ENCODE results near the gene CALML5.

CALML5 gene

DNA sequence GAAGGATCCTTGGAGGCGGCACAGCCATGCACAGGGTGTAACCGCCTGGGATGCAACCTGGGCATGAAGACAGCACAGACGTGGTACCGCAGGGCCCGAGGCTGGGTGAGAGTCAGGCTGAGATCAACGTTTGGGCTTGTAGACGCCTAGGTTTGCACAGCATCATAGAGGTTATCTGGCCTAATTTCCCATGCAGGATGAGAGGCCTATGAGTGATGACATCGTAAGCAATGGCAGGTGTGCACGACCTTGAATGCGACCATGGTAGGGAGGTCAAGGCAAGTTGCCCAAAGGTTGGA, 32.9 kb upstream of the CALML5 start:
- Histone ChIP-seq H3K4me3 (ENCODE audit: low read depth, low read length) (no peak overlapping the region), H3K27ac (no peak overlapping the region), H3K27me3 (replicated peaks) (no peaks in the 10 kb centered on the region), H3K36me3 (replicated peaks) (no peaks in the 10 kb centered on the region)
- in situ Hi-C loops (cut with HindIII; ENCODE audit: low pct_ligation_motif_present, low sequenced_read_pairs) = no loop called here
- no peak for TF ChIP-seq CTCF (IDR thresholded peaks at IDR 0.05; ENCODE audit: low read depth, low read length, missing control alignments)
- DNase-seq = no peak

DNA sequence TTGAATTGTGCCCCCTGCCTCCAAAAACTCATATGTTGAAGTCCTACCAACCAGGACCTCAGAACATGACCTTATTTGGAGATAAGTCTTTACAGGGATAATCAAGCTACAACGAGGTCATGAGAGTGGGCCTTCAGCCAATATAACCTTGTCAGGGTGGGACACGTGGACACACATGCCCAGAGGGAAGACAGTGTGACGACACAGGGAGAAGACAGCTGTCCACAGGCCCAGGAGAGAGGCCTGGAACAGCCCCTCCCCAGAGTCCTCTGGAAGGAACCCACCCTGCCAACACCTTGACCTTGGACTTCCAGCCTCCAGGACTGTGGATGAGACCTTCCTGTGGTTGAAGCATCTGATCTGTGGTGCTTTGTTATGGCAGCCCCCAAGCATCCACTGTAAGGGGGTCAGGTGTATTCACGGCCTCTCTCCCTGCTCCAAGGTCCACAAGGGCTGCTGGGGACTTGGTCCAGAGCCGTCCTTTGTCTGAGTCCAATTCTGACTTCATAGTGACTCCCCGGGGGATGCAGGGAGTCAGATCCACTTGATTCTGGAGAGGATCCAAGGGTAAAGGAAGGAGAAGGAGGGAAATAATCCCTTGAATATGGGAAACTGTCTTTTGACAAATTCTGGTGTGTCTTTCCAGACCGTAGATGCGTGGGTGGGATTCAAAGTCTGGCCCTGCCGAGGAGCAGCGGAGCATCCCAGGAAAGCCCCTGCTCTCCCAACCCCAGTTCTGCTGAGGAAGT, 32.4 kb upstream of the CALML5 start:
- no peaks in the 10 kb centered on the region for H3K36me3 ChIP-seq (replicated peaks)
- no peak for TF ChIP-seq CTCF (IDR thresholded peaks at IDR 0.05; ENCODE audit: low read depth, low read length, missing control alignments)
- no peak overlapping the region for H3K27ac ChIP-seq
- no peaks in the 10 kb centered on the region for H3K27me3 ChIP-seq (replicated peaks)
- in situ Hi-C loops (cut with HindIII; ENCODE audit: low pct_ligation_motif_present, low sequenced_read_pairs) = no loop called here
- no peak for DNase-seq
- H3K4me3 ChIP-seq (ENCODE audit: low read depth, low read length) = no peak overlapping the region

DNA sequence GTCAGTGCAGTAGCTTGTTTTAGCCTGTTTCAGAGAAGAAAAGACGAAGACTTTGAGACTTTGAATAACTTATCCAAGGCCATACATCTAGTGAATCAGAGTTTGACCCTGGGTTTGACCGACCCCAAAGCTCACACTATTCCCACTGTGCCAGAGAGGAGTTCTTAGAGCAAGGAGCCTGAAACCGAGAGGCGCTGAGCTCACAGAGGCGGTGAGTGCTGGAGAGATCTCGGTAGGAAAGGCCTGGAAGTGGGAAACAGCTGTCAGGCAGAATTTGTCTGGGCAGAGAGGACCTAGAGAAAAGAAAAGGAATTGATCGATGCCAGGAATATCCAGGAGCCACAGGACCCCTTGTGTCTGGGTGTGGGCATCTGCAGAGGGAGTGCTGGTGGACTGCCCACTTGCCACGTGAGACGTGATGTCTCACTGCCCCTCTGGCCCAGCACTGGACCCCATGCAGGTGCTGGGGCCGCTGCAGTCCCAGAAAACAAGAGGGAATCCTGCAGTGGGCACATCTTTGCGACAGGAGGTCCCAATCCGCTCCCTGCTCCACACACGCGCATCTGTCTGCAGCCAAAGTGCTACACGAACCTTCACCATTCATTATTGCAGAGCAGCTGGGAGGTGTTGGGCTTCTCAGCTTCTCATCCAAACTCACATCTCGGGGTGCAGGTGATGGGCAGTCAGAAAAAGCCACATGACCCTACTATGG, 31.6 kb upstream of the CALML5 start:
- H3K27me3 ChIP-seq (replicated peaks) = no peaks in the 10 kb centered on the region
- H3K27ac ChIP-seq = no peak overlapping the region
- in situ Hi-C loops (cut with HindIII; ENCODE audit: low pct_ligation_motif_present, low sequenced_read_pairs) = no loop called here
- H3K36me3 ChIP-seq (replicated peaks) = no peaks in the 10 kb centered on the region
- TF ChIP-seq CTCF (IDR thresholded peaks at IDR 0.05; ENCODE audit: low read depth, low read length, missing control alignments) = no peak
- no peak for DNase-seq
- H3K4me3 ChIP-seq (ENCODE audit: low read depth, low read length) = no peak overlapping the region

- in situ Hi-C loops (cut with HindIII; ENCODE audit: low pct_ligation_motif_present, low sequenced_read_pairs) = no loop called here
- TF ChIP-seq CTCF (IDR thresholded peaks at IDR 0.05; ENCODE audit: low read depth, low read length, missing control alignments) = no peak
- no peaks in the 10 kb centered on the region for H3K27me3 ChIP-seq (replicated peaks)
- no peak overlapping the region for H3K27ac ChIP-seq
- no peaks in the 10 kb centered on the region for H3K36me3 ChIP-seq (replicated peaks)
- DNase-seq = no peak
- no peak overlapping the region for H3K4me3 ChIP-seq (ENCODE audit: low read depth, low read length)
Observed at GRCh38 chr10:5530412-5530806, 31.0 kb upstream of the CALML5 start.

DNA sequence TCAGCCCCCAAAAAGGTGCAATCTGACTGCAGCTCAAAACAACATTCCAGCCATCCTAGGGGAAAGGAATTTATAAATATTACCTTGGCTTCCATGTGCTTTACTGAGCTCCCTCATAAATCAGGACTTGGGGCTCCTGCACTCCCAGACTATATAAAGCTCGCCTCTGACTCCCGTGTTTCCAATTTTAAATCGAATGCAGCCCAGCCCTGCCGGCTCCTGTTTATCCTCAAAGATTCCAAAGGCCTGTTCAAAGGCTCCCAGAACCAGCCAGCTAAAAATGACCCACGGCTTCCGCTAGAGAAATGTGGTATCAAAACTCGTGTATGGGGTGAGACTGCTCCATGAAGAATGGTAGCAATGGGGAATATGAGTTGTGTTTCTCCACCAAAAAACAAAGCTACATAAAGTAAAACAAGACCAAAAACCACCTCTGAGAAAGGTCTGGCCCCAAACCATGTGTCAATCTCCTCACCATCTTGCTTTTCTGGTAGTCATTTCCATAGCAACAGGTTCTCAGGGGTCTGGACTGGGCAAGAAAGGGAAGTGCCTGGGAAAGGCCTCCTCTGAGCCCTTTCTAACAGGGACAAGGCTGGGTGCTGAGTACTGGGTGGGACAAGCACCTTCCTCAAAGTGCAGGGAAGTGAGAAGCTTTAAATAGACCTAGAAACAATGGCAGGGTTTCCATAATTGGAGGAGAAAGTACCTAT, 30.5 kb upstream of the CALML5 start:
- DNase-seq = no peak
- H3K36me3 ChIP-seq (replicated peaks) = no peaks in the 10 kb centered on the region
- H3K27ac ChIP-seq = no peak overlapping the region
- H3K4me3 ChIP-seq (ENCODE audit: low read depth, low read length) = no peak overlapping the region
- no peak for TF ChIP-seq CTCF (IDR thresholded peaks at IDR 0.05; ENCODE audit: low read depth, low read length, missing control alignments)
- in situ Hi-C loops (cut with HindIII; ENCODE audit: low pct_ligation_motif_present, low sequenced_read_pairs) = no loop called here
- no peaks in the 10 kb centered on the region for H3K27me3 ChIP-seq (replicated peaks)

All from brain microvascular endothelial cell (primary cell).